ENCODE data around the gene MVB12B.

DNA sequence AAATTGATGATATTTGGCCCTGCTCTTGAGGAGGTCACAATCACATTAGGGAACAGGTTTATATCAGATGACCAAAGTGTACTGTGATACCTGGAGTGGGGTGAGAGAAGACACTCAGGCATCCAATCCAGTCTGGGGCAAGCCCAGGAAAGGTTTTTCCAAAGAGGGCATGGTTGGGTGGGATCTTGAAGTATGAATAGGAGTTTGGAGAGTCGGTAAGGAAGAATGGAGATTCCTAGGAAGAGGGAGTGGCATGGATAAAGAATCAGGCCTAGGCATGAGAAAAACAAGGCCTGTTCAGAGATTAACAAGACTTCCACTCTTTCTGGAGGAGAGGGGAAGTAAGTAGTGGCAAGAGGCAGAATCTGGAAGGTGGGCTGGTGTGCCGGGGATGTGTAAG, 91.1 kb downstream of the MVB12B start:
- TF ChIP-seq YY1 (IDR thresholded peaks at IDR 0.05; ENCODE audit: insufficient read depth, insufficient read length), result no peak
- no peak for TF ChIP-seq SUZ12 (IDR thresholded peaks at IDR 0.05; ENCODE audit: extremely low read depth, insufficient read depth, insufficient read length)
- TF ChIP-seq ZNF274 (IDR thresholded peaks at IDR 0.05; ENCODE audit: low read depth, low read length), result no peak
